Superior temporal gyrus (tissue), 1 donor: ENCODE data around the gene TEX101.
"Not testable (repeated sequence)": the region's sequence is repeated elsewhere in the genome, so short reads cannot be mapped to it uniquely, and the experiment has no call there.

Source experiments
- DNase-seq: peaks from one replicate; pipeline ENCODE4 v3.0.0-alpha.2; 2016; ENCODE audit errors: extremely low spot score

The TEX101 gene

DNA sequence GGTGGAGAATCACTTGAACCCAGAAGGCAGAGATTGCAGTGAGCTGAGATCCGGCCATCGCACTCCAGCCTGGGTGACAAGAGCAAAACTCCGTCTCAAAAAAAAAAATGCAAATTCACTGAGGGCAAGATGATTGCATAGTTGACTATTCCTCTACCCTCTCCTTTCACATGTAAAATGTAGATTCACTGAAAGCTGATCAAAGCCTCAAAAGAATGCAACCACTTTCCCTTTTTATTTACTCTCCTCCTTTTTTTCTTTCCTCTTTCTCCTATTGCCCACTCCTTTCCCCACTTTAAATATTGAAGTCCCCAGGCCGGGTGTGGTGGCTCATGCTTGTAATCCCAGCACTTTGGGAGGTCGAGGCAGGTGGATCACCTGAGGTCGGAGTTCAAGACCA, 6.3 kb downstream of the TEX101 start:
- DNase-seq: no peak

DNA sequence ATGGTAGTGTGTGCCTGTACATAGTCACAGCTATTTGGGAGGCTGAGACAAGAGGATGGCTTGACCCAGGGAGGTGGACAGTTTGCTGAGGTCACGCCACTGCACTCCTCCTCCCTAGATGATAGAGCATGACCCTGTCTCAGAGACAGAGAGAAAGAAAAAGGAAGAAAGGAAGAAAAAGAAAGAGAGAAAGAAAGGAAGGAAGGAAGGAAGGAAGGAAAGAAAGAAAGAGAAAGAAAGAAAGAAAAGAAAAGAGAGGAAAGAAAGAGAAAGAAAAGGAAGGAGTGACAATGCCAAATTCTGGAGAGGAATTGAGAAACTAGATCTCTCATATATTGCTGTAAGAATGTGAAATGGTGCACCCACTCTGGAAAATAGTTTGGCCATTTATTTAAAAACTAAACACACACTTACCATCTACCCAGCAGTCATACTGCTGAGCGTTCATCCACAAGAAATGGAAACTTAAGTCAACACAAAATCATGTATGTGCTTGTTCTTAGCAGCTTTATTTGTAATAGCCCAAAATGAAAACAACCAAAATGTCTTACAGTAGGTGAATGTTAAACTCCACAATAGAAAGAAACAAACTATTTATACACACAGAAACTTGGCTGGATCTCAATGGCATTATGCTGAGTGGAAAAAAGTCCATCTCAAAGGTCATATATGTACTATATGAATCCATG, 7.5 kb downstream of the TEX101 start:
- DNase-seq: no peak

GRCh38 chr19:43422689-43423066, 8.0 kb downstream of the TEX101 start:
- no peak for DNase-seq

- no peak for DNase-seq
Measured at GRCh38 chr19:43423779-43424178, 9.1 kb downstream of the TEX101 start.

- DNase-seq: peak; percentile 15
Measured at GRCh38 chr19:43425567-43426392, 11.1 kb downstream of the TEX101 start.

- no peak for DNase-seq
Measured at GRCh38 chr19:43429395-43429794, 14.7 kb downstream of the TEX101 start.

DNA sequence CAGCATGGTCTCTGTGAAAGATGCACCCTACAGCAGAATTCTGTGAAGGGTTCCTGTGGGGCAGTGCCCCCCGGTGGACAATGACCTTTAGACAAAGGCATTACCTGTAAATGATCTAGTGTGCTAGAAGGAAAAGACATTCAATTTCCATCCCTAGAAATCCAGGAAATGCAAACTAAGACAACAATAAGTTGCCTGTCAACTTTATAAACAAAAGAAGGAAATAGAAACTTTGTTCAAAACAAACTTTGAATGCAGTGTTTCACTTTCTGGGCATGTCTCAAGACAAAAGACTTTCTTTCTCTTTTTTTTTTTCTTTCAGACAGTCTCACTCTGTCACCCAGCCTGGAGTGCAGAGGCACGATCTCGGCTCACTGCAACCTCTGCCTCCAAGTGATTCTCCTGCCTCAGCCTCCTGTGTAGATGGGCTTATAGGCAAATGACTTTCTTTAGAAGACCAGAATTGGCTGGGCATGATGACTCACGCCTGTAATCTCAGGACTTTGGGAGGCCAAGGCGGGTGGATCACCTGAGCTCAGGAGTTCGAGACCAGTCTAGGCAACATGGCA, 15.5 kb downstream of the TEX101 start:
- no peak for DNase-seq

GRCh38 chr19:43430976-43431375, 16.3 kb downstream of the TEX101 start:
- DNase-seq: no peak

DNA sequence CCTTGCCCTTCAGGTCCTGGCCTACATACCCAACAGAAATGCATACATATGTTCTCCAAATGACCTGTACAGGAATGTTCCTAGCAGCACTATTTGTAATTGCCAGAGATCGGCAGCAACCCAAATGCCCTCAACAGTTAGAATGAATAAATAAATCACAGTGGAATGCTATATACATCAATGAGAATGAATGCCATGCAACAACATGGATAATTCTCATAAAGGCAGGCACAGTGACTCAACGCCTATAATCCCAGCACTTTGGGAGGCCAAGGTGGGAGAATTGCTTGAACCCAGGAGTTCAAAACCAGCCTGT, 18.6 kb downstream of the TEX101 start:
- DNase-seq: no peak

- DNase-seq: no peak
Measured at GRCh38 chr19:43433689-43434088, 19.0 kb downstream of the TEX101 start.

GRCh38 chr19:43435775-43436174, 21.1 kb downstream of the TEX101 start:
- DNase-seq: no peak

DNA sequence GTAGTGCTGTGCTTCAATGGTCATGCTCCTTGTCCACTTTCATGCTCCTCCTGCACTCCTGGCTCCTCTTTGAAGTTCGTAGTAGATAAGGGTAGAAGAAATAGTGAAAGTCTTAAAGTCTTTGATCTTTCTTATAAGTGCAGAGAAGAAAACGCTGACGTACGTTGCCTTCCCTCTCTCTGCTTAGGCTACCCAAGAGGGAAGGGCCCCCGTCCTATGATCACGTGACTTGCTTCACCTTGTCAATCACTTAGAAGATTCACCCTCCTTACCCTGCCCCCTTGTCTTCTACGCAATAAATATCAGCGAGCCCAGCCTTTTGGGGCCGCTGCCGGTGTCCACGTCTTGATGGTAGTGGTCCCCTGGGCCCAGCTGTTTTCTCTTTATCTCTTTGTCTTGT, 22.6 kb downstream of the TEX101 start:
- not testable (repeated sequence) for DNase-seq

DNA sequence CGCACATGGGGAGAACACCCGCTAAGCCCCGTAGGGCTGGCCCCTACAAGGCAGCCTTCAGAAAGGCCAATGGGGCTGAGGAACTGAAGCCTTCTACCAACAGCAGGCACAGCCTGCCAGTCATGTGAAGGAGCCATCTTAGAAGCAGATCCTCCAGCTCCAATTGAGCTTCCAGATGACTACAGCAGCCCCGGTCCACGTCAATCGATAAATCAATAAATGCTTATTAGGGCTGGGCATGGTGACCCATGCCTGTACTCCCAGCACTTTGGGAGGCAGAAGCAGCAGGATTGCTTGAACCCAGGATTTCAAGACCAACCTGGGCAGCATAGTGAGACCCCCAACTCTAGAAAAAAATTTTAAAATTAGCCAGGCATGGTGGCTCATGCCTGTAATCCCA, 23.0 kb downstream of the TEX101 start:
- no peak for DNase-seq

GRCh38 chr19:43438291-43439031, 23.8 kb downstream of the TEX101 start:
- no peak for DNase-seq

DNA sequence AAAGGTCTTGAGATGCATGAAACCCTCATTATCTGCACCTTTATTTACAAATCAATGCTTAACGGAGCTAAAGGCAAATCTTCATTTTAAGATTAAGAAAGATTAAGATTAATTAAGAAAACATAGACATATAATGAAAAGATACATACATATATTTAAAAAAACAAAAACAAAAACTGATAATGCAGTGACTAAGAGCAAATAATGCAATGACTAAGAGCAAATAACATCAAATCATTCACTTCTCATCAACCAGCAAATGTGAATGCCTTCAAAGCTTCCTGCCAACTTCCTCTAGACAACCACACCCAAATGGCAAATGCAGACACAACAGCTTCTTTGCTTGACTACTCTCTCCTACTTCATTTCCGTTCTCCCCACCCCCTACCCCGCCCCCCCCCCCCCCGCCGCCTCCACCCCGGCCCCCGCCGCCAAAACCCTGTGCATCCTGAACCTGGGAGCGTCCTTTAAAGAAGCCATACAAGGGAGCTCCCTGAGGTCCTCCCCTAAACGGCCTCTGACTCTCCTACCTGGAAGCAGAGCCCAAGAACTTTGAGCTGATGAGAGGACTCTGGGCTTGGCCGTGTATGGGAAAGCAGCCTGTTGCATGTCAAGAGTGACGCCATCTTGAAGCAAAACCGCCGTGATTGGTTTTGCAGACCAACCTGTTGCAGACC, 24.5 kb downstream of the TEX101 start:
- DNase-seq: no peak

- no peak for DNase-seq
Measured at GRCh38 chr19:43439709-43440063, 25.0 kb downstream of the TEX101 start.

GRCh38 chr19:43441716-43442115, 27.0 kb downstream of the TEX101 start:
- DNase-seq: no peak

DNA sequence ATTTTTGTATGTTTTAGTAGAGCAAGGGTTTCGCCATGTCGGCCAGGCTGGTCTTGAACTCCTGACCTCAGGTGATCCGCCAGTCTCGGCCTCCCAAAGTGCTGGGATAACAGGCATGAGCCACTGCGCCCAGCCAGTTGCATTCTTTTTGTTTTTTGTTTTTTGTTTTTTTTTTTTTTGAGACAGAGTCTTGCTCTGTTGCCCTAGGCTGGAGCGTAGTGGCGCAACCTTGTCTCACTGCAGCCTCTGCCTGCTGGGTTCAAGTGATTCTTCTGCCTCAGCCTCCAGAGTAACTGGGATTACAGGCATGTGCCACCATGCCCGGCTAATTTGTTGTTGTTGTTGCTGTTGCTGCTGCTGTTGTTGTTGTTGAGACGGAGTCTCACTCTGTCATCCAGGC, 29.4 kb downstream of the TEX101 start:
- DNase-seq: not testable (repeated sequence)

GRCh38 chr19:43444531-43445287, 30.0 kb downstream of the TEX101 start:
- no peak for DNase-seq

GRCh38 chr19:43445426-43445825, 30.7 kb downstream of the TEX101 start:
- no peak for DNase-seq
